IMR-90 (cell line): Measurements from ENCODE around the gene ZNF598. TPM values are rescaled to one million over a fixed set of nuclear protein-coding genes. Genes with fewer than 3 reads are reported as not detected.
A peak's percentile ranks its signal among the peaks of the same experiment; 100 is the strongest.

Experiments
- ATAC-seq: fragments of 200-7000 bp; cut with Tn5 transposase; 2 replicates; pipeline ENCODE4 v1.9.1; 2020; ENCODE audit warnings: low read depth, mild to moderate bottlenecking, moderate library complexity
- BruUV-seq: library from RNA; stranded (reverse); fragments of 400-500 nt; replicated peaks from 2 replicates; lab custom pipeline; 2021; lab: Mats Ljungman, UMichigan
- CTCF ChIA-PET: fragments of 300-600 bp; formaldehyde crosslinking; extraction: SDS; loops from one replicate; lab custom pipeline; 2021; ENCODE audit warnings: antibody characterized with exemption; lab: Yijun Ruan, JAX
- POLR2A ChIA-PET: fragments of 300-600 bp; sonication (Branson Sonifier 250); formaldehyde crosslinking; loops from one replicate; lab custom pipeline; 2022; ENCODE audit warnings: antibody characterized with exemption; ENCODE audit not compliant: unreplicated experiment; lab: Charles Lee
- DNase-seq: peaks from one replicate; pipeline ENCODE4 v3.0.0; 2013
- H2AFZ ChIP-seq: replicated peaks from 2 replicates; pipeline ENCODE3; 2013; ENCODE audit warnings: low read length, mild to moderate bottlenecking; ENCODE audit not compliant: poor library complexity
- H2AK5ac ChIP-seq: 2 replicates; pipeline ENCODE4 v1.6.1; 2013; ENCODE audit warnings: low read depth, low read length, inconsistent platforms
- H2AK9ac ChIP-seq: replicated peaks from 2 replicates; pipeline ENCODE3; 2013; ENCODE audit warnings: mild to moderate bottlenecking, low read depth, low read length, moderate library complexity; ENCODE audit not compliant: poor library complexity
- H2BK120ac ChIP-seq: 2 replicates; pipeline ENCODE4 v1.6.1; 2013; ENCODE audit warnings: low read depth, low read length, inconsistent platforms
- H2BK15ac ChIP-seq: 3 replicates; pipeline ENCODE4 v1.6.1; 2013; ENCODE audit warnings: low read depth, low read length, inconsistent platforms
- H2BK20ac ChIP-seq: 2 replicates; pipeline ENCODE4 v1.6.1; 2013; ENCODE audit warnings: low read depth, mild to moderate bottlenecking, inconsistent platforms, low read length, moderate library complexity
- H2BK5ac ChIP-seq: 2 replicates; pipeline ENCODE4 v1.6.1; 2013; ENCODE audit warnings: mild to moderate bottlenecking, low read depth, low read length, inconsistent platforms; ENCODE audit not compliant: poor library complexity, severe bottlenecking
- H3K14ac ChIP-seq: replicated peaks from 2 replicates; pipeline ENCODE4 v1.6.1; 2013; ENCODE audit warnings: low read depth, low read length, inconsistent platforms
- H3K18ac ChIP-seq: 2 replicates; pipeline ENCODE4 v1.6.1; 2013; ENCODE audit warnings: low read depth, low read length, control low read depth
- H3K23ac ChIP-seq: 2 replicates; pipeline ENCODE4 v1.6.1; 2013; ENCODE audit warnings: low read depth, low read length, inconsistent platforms
- H3K27ac ChIP-seq: 2 replicates; pipeline ENCODE4 v1.5.1; 2013; ENCODE audit warnings: mild to moderate bottlenecking, control low read depth, low read length; ENCODE audit not compliant: insufficient read depth
- H3K27me3 ChIP-seq: 2 replicates; pipeline ENCODE4 v1.6.1; 2013; ENCODE audit warnings: low read length; ENCODE audit not compliant: control insufficient read depth, insufficient read depth
- H3K36me3 ChIP-seq: 2 replicates; pipeline ENCODE4 v1.6.1; 2013; ENCODE audit warnings: low read length, mixed read lengths; ENCODE audit not compliant: control insufficient read depth, insufficient read depth
- H3K4ac ChIP-seq: 2 replicates; pipeline ENCODE4 v1.6.1; 2013; ENCODE audit warnings: low read depth, low read length, inconsistent platforms
- H3K4me1 ChIP-seq: 2 replicates; pipeline ENCODE4 v1.6.1; 2013; ENCODE audit warnings: low read length, mixed read lengths; ENCODE audit not compliant: control insufficient read depth, insufficient read depth
- H3K4me2 ChIP-seq: 2 replicates; pipeline ENCODE4 v1.6.1; 2013; ENCODE audit warnings: low read depth, mild to moderate bottlenecking, control low read depth, low read length, moderate library complexity
- H3K4me3 ChIP-seq: 2 replicates; pipeline ENCODE4 v1.5.1; 2013; ENCODE audit warnings: low read depth, mild to moderate bottlenecking, control low read depth, low read length, moderate library complexity; ENCODE audit not compliant: insufficient read depth
- H3K56ac ChIP-seq: 2 replicates; pipeline ENCODE4 v1.6.1; 2013; ENCODE audit warnings: low read length, inconsistent platforms; ENCODE audit not compliant: insufficient read depth; ENCODE audit errors: extremely low read depth
- H3K79me1 ChIP-seq, 2 experiments: 2 replicates each; pipeline ENCODE4 v1.6.1; 2013; ENCODE audit warnings: low read length in 2 of 2, inconsistent platforms in 1 of 2, low read depth in 1 of 2
- H3K9ac ChIP-seq: 2 replicates; pipeline ENCODE4 v1.6.1; 2013; ENCODE audit warnings: low read depth, low read length, control low read depth
- H3K9me1 ChIP-seq: 2 replicates; pipeline ENCODE4 v1.6.1; 2013; ENCODE audit warnings: low read length, inconsistent platforms; ENCODE audit not compliant: insufficient read depth
- H3K9me3 ChIP-seq: 2 replicates; pipeline ENCODE4 v1.6.1; 2013; ENCODE audit warnings: low read length; ENCODE audit not compliant: control insufficient read depth, insufficient read depth
- H4K20me1 ChIP-seq: 2 replicates; pipeline ENCODE4 v1.6.1; 2013; ENCODE audit warnings: low read length, inconsistent platforms; ENCODE audit not compliant: insufficient read depth
- H4K5ac ChIP-seq: 2 replicates; pipeline ENCODE4 v1.6.1; 2013; ENCODE audit warnings: mild to moderate bottlenecking, low read depth, low read length, control low read depth
- H4K8ac ChIP-seq, 2 experiments: 2 replicates each; pipeline ENCODE4 v1.6.1; 2013; ENCODE audit warnings: low read depth in 2 of 2, low read length in 2 of 2, control low read depth in 1 of 2, inconsistent platforms in 1 of 2
- H4K91ac ChIP-seq: 2 replicates; pipeline ENCODE4 v1.6.1; 2013; ENCODE audit warnings: low read depth, low read length, inconsistent platforms; ENCODE audit not compliant: insufficient read depth
- BHLHE40 ChIP-seq: fragments of 150-350 bp; IDR thresholded peaks from 2 replicates; pipeline ENCODE4 v1.6.1; 2016; ENCODE audit warnings: mild to moderate bottlenecking, low read depth, low read length
- CEBPB ChIP-seq: IDR thresholded peaks from 2 replicates; pipeline ENCODE4 v1.6.1; 2012; ENCODE audit warnings: low read depth, low read length, improper control_type of control experiment
- CHD1 ChIP-seq: IDR thresholded peaks from 2 replicates; pipeline ENCODE4 v1.6.1; 2012; ENCODE audit warnings: low read depth, low read length, improper control_type of control experiment
- FOS ChIP-seq: fragments of 150-350 bp; IDR thresholded peaks from 2 replicates; pipeline ENCODE4 v1.6.1; 2016; ENCODE audit warnings: low read depth, low read length
- MAFK ChIP-seq: IDR thresholded peaks from 2 replicates; pipeline ENCODE4 v1.6.1; 2012; ENCODE audit warnings: low read depth, low read length, improper control_type of control experiment
- MAZ ChIP-seq: IDR thresholded peaks from 2 replicates; pipeline ENCODE4 v1.6.1; 2012; ENCODE audit warnings: low read depth, mild to moderate bottlenecking, low read length, improper control_type of control experiment, moderate library complexity, borderline replicate concordance
- MXI1 ChIP-seq: IDR thresholded peaks from 2 replicates; pipeline ENCODE4 v1.6.1; 2012; ENCODE audit warnings: low read depth, mild to moderate bottlenecking, low read length, moderate library complexity, borderline replicate concordance
- NFE2L2 ChIP-seq: fragments of 150-350 bp; IDR thresholded peaks from 2 replicates; pipeline ENCODE4 v1.6.1; 2016; ENCODE audit warnings: low read depth, mild to moderate bottlenecking, low read length
- POLR2A ChIP-seq: IDR thresholded peaks from 2 replicates; pipeline ENCODE4 v1.6.1; 2012; ENCODE audit warnings: mild to moderate bottlenecking, low read depth, low read length
- RAD21 ChIP-seq: IDR thresholded peaks from 2 replicates; pipeline ENCODE4 v1.6.1; 2012; ENCODE audit warnings: low read length, improper control_type of control experiment
- RCOR1 ChIP-seq: IDR thresholded peaks from 2 replicates; pipeline ENCODE4 v1.6.1; 2012; ENCODE audit warnings: mild to moderate bottlenecking, low read length, improper control_type of control experiment; ENCODE audit not compliant: insufficient replicate concordance
- SMC3 ChIP-seq: fragments of 150-350 bp; IDR thresholded peaks from 2 replicates; pipeline ENCODE4 v1.6.1; 2016; ENCODE audit warnings: low read depth, mild to moderate bottlenecking, antibody characterized with exemption, low read length, moderate library complexity
- WGBS, 2 experiments: methylation state at CpG; one replicate each; pipeline versions ENCODE4 v1.1.5 to v1.1.7; 2013; ENCODE audit warnings: missing lambda C conversion rate in 2 of 2; ENCODE audit not compliant: insufficient read length in 1 of 2; ENCODE audit errors: extremely low coverage in 2 of 2; 5-methylcytosine and 5-hydroxymethylcytosine counted together
- dilution Hi-C: fragments of 300-500 bp; cut with HindIII; formaldehyde crosslinking; loops from one replicate; pipeline ENCODE4 v1.14.3; 2018; ENCODE audit warnings: low sequenced_read_pairs; ENCODE audit not compliant: unreplicated experiment
- in situ Hi-C: fragments of 300-500 bp; cut with MboI; formaldehyde crosslinking; loops from 3 replicates; pipeline ENCODE4 v1.14.3; 2019; ENCODE audit warnings: low sequenced_read_pairs, inconsistent platforms, mixed read lengths
- intact Hi-C: fragments of 100-400 bp; cut with micrococcal nuclease; formaldehyde crosslinking; loops from 2 replicates; pipeline ENCODE4 v1.10.0; 2022
- polyA plus RNA-seq, 3 experiments: library from polyadenylated mRNA; depleted of rRNA; stranded (reverse); fragments of >200 nt; gene quantifications; 2 replicates each; pipeline ENCODE4 v1.2.3, GENCODE V29; 2012; ENCODE audit warnings: low replicate concordance in 1 of 3
- total RNA-seq: library from RNA; depleted of rRNA; stranded (reverse); fragments of >200 nt; gene quantifications from 2 replicates; pipeline ENCODE4 v1.2.3, GENCODE V29; 2012
- TF ChIP-seq, protein P1 (sequence below): fragments of 150-350 bp; IDR thresholded peaks from 2 replicates; pipeline ENCODE4 v1.6.1; 2016; ENCODE audit warnings: low read depth, mild to moderate bottlenecking, low read length, moderate library complexity, borderline replicate concordance
- TF ChIP-seq, protein P2 (sequence below): fragments of 150-350 bp; IDR thresholded peaks from 2 replicates; pipeline ENCODE4 v1.6.1; 2017; ENCODE audit warnings: mild to moderate bottlenecking, antibody characterized with exemption, low read length, low read depth
- TF ChIP-seq, protein P3 (sequence below): conservative IDR thresholded peaks from 2 replicates; pipeline ENCODE4 v1.5.1; 2012; ENCODE audit warnings: mild to moderate bottlenecking, low read depth, low read length, improper control_type of control experiment

Gene ZNF598
- total and polyA plus RNA-seq, 2 of the 4 experiments (the other 2 are of a cell fraction), result 3.4 to 36.4 TPM

DNA sequence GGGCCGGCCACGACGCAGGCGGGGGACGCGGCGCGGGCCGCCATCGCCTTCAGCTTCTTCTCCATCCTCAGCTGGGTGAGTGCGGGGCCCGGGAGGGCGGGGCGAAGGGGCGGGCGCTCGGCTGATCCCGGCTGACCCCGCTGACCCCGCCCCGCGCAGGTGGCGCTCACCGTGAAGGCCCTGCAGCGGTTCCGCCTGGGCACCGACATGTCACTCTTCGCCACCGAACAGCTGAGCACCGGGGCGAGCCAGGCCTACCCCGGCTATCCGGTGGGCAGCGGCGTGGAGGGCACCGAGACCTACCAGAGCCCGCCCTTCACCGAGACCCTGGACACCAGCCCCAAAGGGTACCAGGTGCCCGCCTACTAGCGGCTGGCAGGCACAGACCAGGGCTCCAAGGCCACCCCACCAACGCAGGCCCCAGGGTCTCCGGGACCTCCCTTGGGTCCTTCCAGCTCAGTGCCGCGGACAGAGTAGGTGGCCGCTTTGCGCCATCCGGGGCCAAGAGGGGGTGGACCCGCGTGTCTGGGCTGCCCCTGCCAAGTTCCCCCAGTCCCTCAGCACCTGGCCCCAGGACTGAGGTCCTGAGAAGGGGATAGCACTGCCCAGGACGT lies 16.8 kb downstream of the ZNF598 start:
- Histone ChIP-seq H3K23ac (no peak overlapping the region), H3K27ac (no peak overlapping the region), H2BK120ac (no peak overlapping the region), H3K18ac (no peak overlapping the region), H3K9ac (no peak overlapping the region), H4K91ac (no peak overlapping the region), H3K4me1 (peaks cover 24% of the 10 kb centered on the region), H3K4ac (0 out of 2 replicates have a peak overlapping the region, but pooled peaks have one; percentile 20), H3K9me1 (peaks cover 27% of the 10 kb centered on the region), H3K36me3 (peaks cover 2% of the 10 kb centered on the region; the same call in 1 of the 2 replicates), H2AFZ (peak overlapping the region; percentile 94), H2BK15ac (no peak overlapping the region), H4K8ac (peak overlapping the region in 1 of 2 experiments; percentile 80; a peak in 1 of 4 replicates), H3K4me3 (no peak overlapping the region; the same call in 1 of the 2 replicates), H3K56ac (no peak overlapping the region), H4K20me1 (peaks cover 6% of the 10 kb centered on the region), H2BK5ac (no peak overlapping the region), H3K27me3 (peaks cover 17% of the 10 kb centered on the region), H3K79me1 (peaks cover 0 to 18% of the 10 kb centered on the region in 2 experiments; a peak in 3 of 4 replicates), H4K5ac (peak overlapping the region; percentile 92), H3K9me3 (peaks cover 2% of the 10 kb centered on the region; the same call in 1 of the 2 replicates), H2BK20ac (no peak overlapping the region), H3K14ac (no peak overlapping the region), H2AK9ac (peak overlapping the region; percentile 88), H2AK5ac (no peak overlapping the region), H3K4me2 (peak overlapping the region; percentile 61; the same call in 1 of the 2 replicates)
- DNase-seq, result no peak
- dilution Hi-C loops (no loop called here), intact Hi-C loops (no loop called here), in situ Hi-C loops (no loop called here)
- 64% methylated on average over 19 of the region's 50 CpGs; no CpG with 5 or more reads in 1 of the 2 experiments for WGBS, 2 experiments
- BruUV-seq, result no TSS peak
- ATAC-seq, result no peak
- POLR2A ChIA-PET, result no interaction called here
- CTCF ChIA-PET, result no interaction called here
- no peak for TF ChIP-seq POLR2A
- no peak for TF ChIP-seq FOS
- no peak for TF ChIP-seq CEBPB
- TF ChIP-seq MAZ, result no peak
- TF ChIP-seq, protein P1, sequence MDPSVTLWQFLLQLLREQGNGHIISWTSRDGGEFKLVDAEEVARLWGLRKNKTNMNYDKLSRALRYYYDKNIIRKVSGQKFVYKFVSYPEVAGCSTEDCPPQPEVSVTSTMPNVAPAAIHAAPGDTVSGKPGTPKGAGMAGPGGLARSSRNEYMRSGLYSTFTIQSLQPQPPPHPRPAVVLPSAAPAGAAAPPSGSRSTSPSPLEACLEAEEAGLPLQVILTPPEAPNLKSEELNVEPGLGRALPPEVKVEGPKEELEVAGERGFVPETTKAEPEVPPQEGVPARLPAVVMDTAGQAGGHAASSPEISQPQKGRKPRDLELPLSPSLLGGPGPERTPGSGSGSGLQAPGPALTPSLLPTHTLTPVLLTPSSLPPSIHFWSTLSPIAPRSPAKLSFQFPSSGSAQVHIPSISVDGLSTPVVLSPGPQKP, result no peak
- TF ChIP-seq SMC3, result no peak
- TF ChIP-seq CHD1, result no peak
- no peak for TF ChIP-seq RCOR1
- no peak for TF ChIP-seq MXI1
- TF ChIP-seq, protein P2, sequence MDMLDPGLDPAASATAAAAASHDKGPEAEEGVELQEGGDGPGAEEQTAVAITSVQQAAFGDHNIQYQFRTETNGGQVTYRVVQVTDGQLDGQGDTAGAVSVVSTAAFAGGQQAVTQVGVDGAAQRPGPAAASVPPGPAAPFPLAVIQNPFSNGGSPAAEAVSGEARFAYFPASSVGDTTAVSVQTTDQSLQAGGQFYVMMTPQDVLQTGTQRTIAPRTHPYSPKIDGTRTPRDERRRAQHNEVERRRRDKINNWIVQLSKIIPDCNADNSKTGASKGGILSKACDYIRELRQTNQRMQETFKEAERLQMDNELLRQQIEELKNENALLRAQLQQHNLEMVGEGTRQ, result no peak
- TF ChIP-seq BHLHE40, result no peak
- TF ChIP-seq, protein P3, sequence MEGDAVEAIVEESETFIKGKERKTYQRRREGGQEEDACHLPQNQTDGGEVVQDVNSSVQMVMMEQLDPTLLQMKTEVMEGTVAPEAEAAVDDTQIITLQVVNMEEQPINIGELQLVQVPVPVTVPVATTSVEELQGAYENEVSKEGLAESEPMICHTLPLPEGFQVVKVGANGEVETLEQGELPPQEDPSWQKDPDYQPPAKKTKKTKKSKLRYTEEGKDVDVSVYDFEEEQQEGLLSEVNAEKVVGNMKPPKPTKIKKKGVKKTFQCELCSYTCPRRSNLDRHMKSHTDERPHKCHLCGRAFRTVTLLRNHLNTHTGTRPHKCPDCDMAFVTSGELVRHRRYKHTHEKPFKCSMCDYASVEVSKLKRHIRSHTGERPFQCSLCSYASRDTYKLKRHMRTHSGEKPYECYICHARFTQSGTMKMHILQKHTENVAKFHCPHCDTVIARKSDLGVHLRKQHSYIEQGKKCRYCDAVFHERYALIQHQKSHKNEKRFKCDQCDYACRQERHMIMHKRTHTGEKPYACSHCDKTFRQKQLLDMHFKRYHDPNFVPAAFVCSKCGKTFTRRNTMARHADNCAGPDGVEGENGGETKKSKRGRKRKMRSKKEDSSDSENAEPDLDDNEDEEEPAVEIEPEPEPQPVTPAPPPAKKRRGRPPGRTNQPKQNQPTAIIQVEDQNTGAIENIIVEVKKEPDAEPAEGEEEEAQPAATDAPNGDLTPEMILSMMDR, result no peak
- no peak for TF ChIP-seq NFE2L2
- no peak for TF ChIP-seq MAFK
- no peak for TF ChIP-seq RAD21
